H9 (cell line): ENCODE measurements around the gene CACNB2. TPM values are rescaled to one million over a fixed set of nuclear protein-coding genes. Genes with fewer than 3 reads are reported as not detected.

Experiments
- DNase-seq: peaks from one replicate; pipeline ENCODE4 v3.0.0-alpha.2; 2017
- H2AFZ ChIP-seq: one replicate; pipeline ENCODE4 v1.6.1; 2013; ENCODE audit warnings: mild to moderate bottlenecking, low read length, control low read depth, moderate library complexity
- H2AK5ac ChIP-seq: 2 replicates; pipeline ENCODE4 v1.6.1; 2013; ENCODE audit warnings: low read length, control low read depth, mixed read lengths; ENCODE audit not compliant: insufficient read length
- H2BK120ac ChIP-seq: one replicate; pipeline ENCODE4 v1.6.1; 2013; ENCODE audit warnings: low read depth, mild to moderate bottlenecking, low read length, control low read depth, inconsistent platforms; ENCODE audit not compliant: poor library complexity, severe bottlenecking
- H2BK12ac ChIP-seq: 2 replicates; pipeline ENCODE4 v1.6.1; 2013; ENCODE audit warnings: low read length, control low read depth, mixed read lengths, low read depth; ENCODE audit not compliant: insufficient read length
- H2BK15ac ChIP-seq: 2 replicates; pipeline ENCODE4 v1.6.1; 2013; ENCODE audit warnings: low read depth, low read length, control low read depth
- H2BK20ac ChIP-seq: one replicate; pipeline ENCODE4 v1.6.1; 2013; ENCODE audit warnings: low read depth, mild to moderate bottlenecking, low read length, control low read depth, inconsistent platforms; ENCODE audit not compliant: poor library complexity, severe bottlenecking
- H2BK5ac ChIP-seq: 2 replicates; pipeline ENCODE4 v1.6.1; 2013; ENCODE audit warnings: low read length, control low read depth, mixed read lengths; ENCODE audit not compliant: insufficient read length
- H3K14ac ChIP-seq: 2 replicates; pipeline ENCODE4 v1.6.1; 2013; ENCODE audit warnings: low read length, control low read depth; ENCODE audit not compliant: insufficient read depth
- H3K18ac ChIP-seq: 2 replicates; pipeline ENCODE4 v1.6.1; 2013; ENCODE audit warnings: low read depth, mild to moderate bottlenecking, mixed read lengths, low read length, control low read depth; ENCODE audit not compliant: insufficient read length
- H3K23ac ChIP-seq: 2 replicates; pipeline ENCODE4 v1.6.1; 2013; ENCODE audit warnings: low read length, control low read depth, mixed read lengths, low read depth; ENCODE audit not compliant: insufficient read length
- H3K23me2 ChIP-seq: 2 replicates; pipeline ENCODE4 v1.6.1; 2013; ENCODE audit warnings: low read depth, mild to moderate bottlenecking, mixed read lengths, low read length, control low read depth; ENCODE audit not compliant: insufficient read length, poor library complexity, severe bottlenecking
- H3K27ac ChIP-seq: 2 replicates; pipeline ENCODE4 v1.5.1; 2013; ENCODE audit warnings: low read length, control low read depth, mixed read lengths, low read depth; ENCODE audit not compliant: insufficient read length
- H3K27me3 ChIP-seq: 2 replicates; pipeline ENCODE4 v1.6.1; 2013; ENCODE audit warnings: low read length, control low read depth, inconsistent platforms; ENCODE audit not compliant: insufficient read depth
- H3K4ac ChIP-seq: 2 replicates; pipeline ENCODE4 v1.6.1; 2013; ENCODE audit warnings: low read depth, mild to moderate bottlenecking, control low read depth, inconsistent platforms, low read length, moderate library complexity
- H3K4me1 ChIP-seq: 2 replicates; pipeline ENCODE4 v1.6.1; 2013; ENCODE audit warnings: low read length, control low read depth, inconsistent platforms; ENCODE audit not compliant: insufficient read depth
- H3K4me2 ChIP-seq: 2 replicates; pipeline ENCODE4 v1.6.1; 2013; ENCODE audit warnings: low read length, control low read depth, mixed read lengths; ENCODE audit not compliant: insufficient read length, insufficient read depth
- H3K56ac ChIP-seq: 2 replicates; pipeline ENCODE4 v1.6.1; 2013; ENCODE audit warnings: low read depth, mild to moderate bottlenecking, mixed read lengths, low read length, control low read depth; ENCODE audit not compliant: insufficient read length
- H3K79me1 ChIP-seq: 2 replicates; pipeline ENCODE4 v1.6.1; 2013; ENCODE audit warnings: low read depth, mild to moderate bottlenecking, moderate library complexity, low read length, control low read depth, inconsistent platforms; ENCODE audit not compliant: insufficient read depth, poor library complexity, severe bottlenecking
- H3K79me2 ChIP-seq: 2 replicates; pipeline ENCODE4 v1.6.1; 2013; ENCODE audit warnings: low read length, control low read depth, inconsistent platforms; ENCODE audit not compliant: insufficient read depth
- H3K9ac ChIP-seq: 2 replicates; pipeline ENCODE4 v1.6.1; 2013; ENCODE audit warnings: low read length, control low read depth, mixed read lengths; ENCODE audit not compliant: insufficient read length; ENCODE audit errors: extremely low read depth
- H3K9me3 ChIP-seq: one replicate; pipeline ENCODE4 v1.6.1; 2013; ENCODE audit warnings: low read depth, low read length, inconsistent platforms; ENCODE audit not compliant: control insufficient read depth
- H3T11ph ChIP-seq: one replicate; pipeline ENCODE4 v1.6.1; 2013; ENCODE audit warnings: mild to moderate bottlenecking, low read length, control low read depth, inconsistent platforms
- H4K20me1 ChIP-seq: one replicate; pipeline ENCODE4 v1.6.1; 2013; ENCODE audit not compliant: control insufficient read depth, insufficient read length, insufficient read depth
- H4K5ac ChIP-seq: 2 replicates; pipeline ENCODE4 v1.6.1; 2013; ENCODE audit warnings: low read depth, mild to moderate bottlenecking, mixed read lengths, low read length, control low read depth; ENCODE audit not compliant: insufficient read length
- H4K8ac ChIP-seq: replicated peaks from 2 replicates; pipeline ENCODE4 v1.6.1; 2013; ENCODE audit warnings: low read length, control low read depth, mixed read lengths, low read depth; ENCODE audit not compliant: insufficient read length
- H4K91ac ChIP-seq: 2 replicates; pipeline ENCODE4 v1.6.1; 2013; ENCODE audit warnings: low read depth, mild to moderate bottlenecking, moderate library complexity, mixed read lengths, low read length, control low read depth; ENCODE audit not compliant: insufficient read length
- H3K27ac Mint-ChIP-seq, 3 experiments: 2 replicates in 2 of 3; 3 replicates in 1 of 3; pipeline ENCODE4 v1.8.0; 2020 to 2021; ENCODE audit warnings: mixed read lengths in 3 of 3, mild to moderate bottlenecking in 1 of 3, moderate library complexity in 1 of 3
- H3K27me3 Mint-ChIP-seq: 2 replicates; pipeline ENCODE4 v1.8.0; 2021; ENCODE audit warnings: low read depth, mild to moderate bottlenecking, moderate library complexity, mixed read lengths
- H3K36me3 Mint-ChIP-seq, 3 experiments: 2 replicates in 2 of 3; 3 replicates in 1 of 3; pipeline ENCODE4 v1.8.0; 2020 to 2021; ENCODE audit warnings: low read depth in 3 of 3, mixed read lengths in 3 of 3; ENCODE audit not compliant: insufficient read depth in 1 of 3
- H3K4me1 Mint-ChIP-seq, 2 experiments: 2 replicates each; pipeline ENCODE4 v1.8.0; 2020; ENCODE audit warnings: mixed read lengths in 2 of 2
- H3K4me3 Mint-ChIP-seq, 2 experiments: 2 replicates in 1 of 2; 3 replicates in 1 of 2; pipeline ENCODE4 v1.8.0; 2020 to 2021; ENCODE audit warnings: mild to moderate bottlenecking in 2 of 2, mixed read lengths in 2 of 2, moderate library complexity in 1 of 2
- H3K9me3 Mint-ChIP-seq, 2 experiments: 2 replicates in 1 of 2; 3 replicates in 1 of 2; pipeline ENCODE4 v1.8.0; 2020; ENCODE audit warnings: mild to moderate bottlenecking in 2 of 2, mixed read lengths in 2 of 2, moderate library complexity in 1 of 2
- total RNA-seq: library from RNA; stranded (reverse); gene quantifications from 2 replicates; pipeline ENCODE4 v1.2.1, GENCODE V29; 2021
- TF ChIP-seq, protein P1 (sequence below): fragments of 200-600 bp; sonication (generic); conservative IDR thresholded peaks from 3 replicates; pipeline ENCODE4 v1.8.0; 2021; ENCODE audit warnings: antibody characterized with exemption, mild to moderate bottlenecking

CACNB2 gene
- total RNA-seq, 1 experiment from 2014 or later = 2.6 TPM

GRCh38 chr10:18514537-18514936 lies 374.3 kb downstream of the CACNB2 start:
- Mint-ChIP-seq H3K9me3 (no peaks in the 10 kb centered on the region), H3K27ac (no peak overlapping the region), H3K36me3 (no peaks in the 10 kb centered on the region; a peak in 1 of 7 replicates), H3K27me3 (no peaks in the 10 kb centered on the region), H3K4me1 (peaks cover 2 to 9% of the 10 kb centered on the region in 2 experiments), H3K4me3 (no peak overlapping the region)
- no peak overlapping the region for H4K5ac ChIP-seq
- no peak overlapping the region for H3K9ac ChIP-seq
- no peak overlapping the region for H3K27ac ChIP-seq
- H2BK5ac ChIP-seq = no peak overlapping the region
- H3K23ac ChIP-seq = no peak overlapping the region
- H3K4me1 ChIP-seq = no peaks in the 10 kb centered on the region
- H3K4me2 ChIP-seq = no peak overlapping the region
- no peak overlapping the region for H3T11ph ChIP-seq
- H2BK20ac ChIP-seq = no peak overlapping the region
- H4K91ac ChIP-seq = no peak overlapping the region
- no peak overlapping the region for H4K8ac ChIP-seq
- no peaks in the 10 kb centered on the region for H3K23me2 ChIP-seq
- no peak overlapping the region for H2AK5ac ChIP-seq
- no peaks in the 10 kb centered on the region for H3K9me3 ChIP-seq
- no peak overlapping the region for H2BK12ac ChIP-seq
- DNase-seq = no peak
- H3K79me1 ChIP-seq = no peaks in the 10 kb centered on the region
- no peak overlapping the region for H3K14ac ChIP-seq
- no peaks in the 10 kb centered on the region for H4K20me1 ChIP-seq
- TF ChIP-seq, protein P1, sequence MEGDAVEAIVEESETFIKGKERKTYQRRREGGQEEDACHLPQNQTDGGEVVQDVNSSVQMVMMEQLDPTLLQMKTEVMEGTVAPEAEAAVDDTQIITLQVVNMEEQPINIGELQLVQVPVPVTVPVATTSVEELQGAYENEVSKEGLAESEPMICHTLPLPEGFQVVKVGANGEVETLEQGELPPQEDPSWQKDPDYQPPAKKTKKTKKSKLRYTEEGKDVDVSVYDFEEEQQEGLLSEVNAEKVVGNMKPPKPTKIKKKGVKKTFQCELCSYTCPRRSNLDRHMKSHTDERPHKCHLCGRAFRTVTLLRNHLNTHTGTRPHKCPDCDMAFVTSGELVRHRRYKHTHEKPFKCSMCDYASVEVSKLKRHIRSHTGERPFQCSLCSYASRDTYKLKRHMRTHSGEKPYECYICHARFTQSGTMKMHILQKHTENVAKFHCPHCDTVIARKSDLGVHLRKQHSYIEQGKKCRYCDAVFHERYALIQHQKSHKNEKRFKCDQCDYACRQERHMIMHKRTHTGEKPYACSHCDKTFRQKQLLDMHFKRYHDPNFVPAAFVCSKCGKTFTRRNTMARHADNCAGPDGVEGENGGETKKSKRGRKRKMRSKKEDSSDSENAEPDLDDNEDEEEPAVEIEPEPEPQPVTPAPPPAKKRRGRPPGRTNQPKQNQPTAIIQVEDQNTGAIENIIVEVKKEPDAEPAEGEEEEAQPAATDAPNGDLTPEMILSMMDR = no peak
- no peak overlapping the region for H3K56ac ChIP-seq
- H2BK120ac ChIP-seq = no peak overlapping the region
- no peak overlapping the region for H2BK15ac ChIP-seq
- H3K18ac ChIP-seq = no peak overlapping the region
- no peaks in the 10 kb centered on the region for H3K79me2 ChIP-seq
- H3K4ac ChIP-seq = no peak overlapping the region
- no peaks in the 10 kb centered on the region for H3K27me3 ChIP-seq
- no peak overlapping the region for H2AFZ ChIP-seq
